IPS-20b (cell line): Measurements from ENCODE around the gene PLXNA3.

Experiments used
- H3K27ac ChIP-seq: one replicate; pipeline ENCODE4 v1.5.1; 2013; ENCODE audit warnings: low read length
- H3K27me3 ChIP-seq: 2 replicates; pipeline ENCODE4 v1.6.1; 2013; ENCODE audit warnings: mild to moderate bottlenecking, low read length, inconsistent platforms; ENCODE audit not compliant: insufficient read depth
- H3K36me3 ChIP-seq: 2 replicates; pipeline ENCODE4 v1.6.1; 2013; ENCODE audit warnings: low read depth, mild to moderate bottlenecking, inconsistent platforms, low read length, moderate library complexity; ENCODE audit not compliant: insufficient read depth
- H3K4me1 ChIP-seq: 2 replicates; pipeline ENCODE4 v1.6.1; 2013; ENCODE audit warnings: mild to moderate bottlenecking, control low read depth, inconsistent platforms, low read length, moderate library complexity; ENCODE audit not compliant: insufficient read depth
- H3K4me3 ChIP-seq: 2 replicates; pipeline ENCODE4 v1.5.1; 2013; ENCODE audit warnings: mild to moderate bottlenecking, low read length, inconsistent platforms
- H3K9ac ChIP-seq: 2 replicates; pipeline ENCODE4 v1.6.1; 2013; ENCODE audit warnings: low read depth, mild to moderate bottlenecking, inconsistent platforms, low read length, moderate library complexity
- H3K9me3 ChIP-seq: 2 replicates; pipeline ENCODE4 v1.6.1; 2013; ENCODE audit warnings: mild to moderate bottlenecking, low read depth, low read length, inconsistent platforms; ENCODE audit not compliant: insufficient read depth

PLXNA3 gene

DNA sequence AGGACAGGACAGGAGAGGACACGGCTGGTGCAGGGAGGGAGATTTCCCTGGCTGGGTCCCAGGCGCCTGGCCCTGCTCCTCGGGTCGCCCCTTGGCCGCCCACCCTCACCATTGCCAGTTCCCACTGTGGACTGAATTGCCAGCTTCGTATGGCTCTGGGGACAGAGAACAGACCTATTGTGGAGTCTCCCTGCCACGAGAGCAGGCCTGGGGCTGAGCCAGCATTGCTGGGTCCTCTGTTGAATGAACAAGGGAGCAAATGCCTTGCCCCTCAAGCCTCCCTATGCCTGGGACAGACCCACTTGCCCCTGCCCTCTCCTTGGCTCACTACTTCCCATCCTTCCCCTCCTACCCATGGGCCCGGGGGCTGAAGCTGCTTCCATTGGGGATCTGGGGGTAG is 4.3 kb downstream of the PLXNA3 start:
- Histone ChIP-seq H3K9ac (no peak overlapping the region), H3K4me3 (no peak overlapping the region), H3K4me1 (no peaks in the 10 kb centered on the region), H3K9me3 (no peaks in the 10 kb centered on the region), H3K27ac (no peak overlapping the region), H3K36me3 (0 out of 2 replicates have a peak, but pooled peaks cover 3% of the 10 kb centered on the region), H3K27me3 (no peaks in the 10 kb centered on the region)

- H3K36me3 ChIP-seq = 0 out of 2 replicates have a peak, but pooled peaks cover 3% of the 10 kb centered on the region
- no peak overlapping the region for H3K27ac ChIP-seq
- H3K9me3 ChIP-seq = no peaks in the 10 kb centered on the region
- no peaks in the 10 kb centered on the region for H3K4me1 ChIP-seq
- H3K4me3 ChIP-seq = no peak overlapping the region
- no peak overlapping the region for H3K9ac ChIP-seq
- H3K27me3 ChIP-seq = no peaks in the 10 kb centered on the region
Observed at GRCh38 chrX:154463611-154464220, 5.6 kb downstream of the PLXNA3 start.

- H3K9me3 ChIP-seq = no peaks in the 10 kb centered on the region
- H3K27ac ChIP-seq = no peak overlapping the region
- peaks cover 3% of the 10 kb centered on the region; the same call in 1 of the 2 replicates for H3K36me3 ChIP-seq
- no peaks in the 10 kb centered on the region for H3K27me3 ChIP-seq
- H3K4me1 ChIP-seq = no peaks in the 10 kb centered on the region
- H3K9ac ChIP-seq = no peak overlapping the region
- no peak overlapping the region for H3K4me3 ChIP-seq
Observed at GRCh38 chrX:154464806-154465365, 6.8 kb downstream of the PLXNA3 start.

DNA sequence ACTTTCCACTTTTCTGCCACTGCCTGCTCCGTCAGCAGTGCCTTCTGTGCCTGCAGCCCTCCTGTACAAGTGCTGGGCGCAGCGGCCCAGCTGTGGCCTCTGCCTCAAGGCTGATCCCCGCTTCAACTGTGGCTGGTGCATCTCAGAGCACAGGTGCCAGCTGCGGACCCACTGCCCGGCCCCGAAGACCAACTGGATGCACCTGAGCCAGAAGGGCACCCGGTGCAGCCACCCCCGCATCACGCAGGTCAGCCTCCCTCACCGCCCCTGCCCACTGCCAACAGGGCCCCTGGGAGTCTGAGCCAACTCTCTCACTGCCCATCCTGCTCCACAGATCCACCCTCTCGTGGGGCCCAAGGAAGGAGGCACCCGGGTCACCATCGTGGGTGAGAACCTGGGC is 7.5 kb downstream of the PLXNA3 start:
- Histone ChIP-seq H3K4me3 (no peak overlapping the region), H3K27ac (no peak overlapping the region), H3K4me1 (no peaks in the 10 kb centered on the region), H3K9me3 (no peaks in the 10 kb centered on the region), H3K9ac (no peak overlapping the region), H3K36me3 (peaks cover 3% of the 10 kb centered on the region; the same call in 1 of the 2 replicates), H3K27me3 (no peaks in the 10 kb centered on the region)

DNA sequence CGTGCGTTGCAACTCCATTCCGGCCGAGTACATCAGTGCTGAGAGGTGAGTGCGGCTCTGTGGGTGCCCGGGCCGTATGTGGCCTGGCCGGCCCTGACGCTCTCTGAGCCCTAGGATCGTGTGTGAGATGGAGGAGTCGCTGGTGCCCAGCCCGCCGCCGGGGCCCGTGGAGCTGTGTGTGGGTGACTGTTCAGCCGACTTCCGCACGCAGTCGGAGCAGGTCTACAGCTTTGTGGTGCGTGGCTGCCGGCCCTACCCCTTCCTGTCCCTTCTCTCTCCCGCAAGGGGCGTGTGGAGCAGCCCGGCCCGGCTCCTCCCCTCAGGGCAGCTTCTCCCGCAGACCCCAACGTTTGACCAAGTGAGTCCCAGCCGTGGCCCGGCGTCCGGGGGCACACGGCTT is 8.0 kb downstream of the PLXNA3 start:
- no peaks in the 10 kb centered on the region for H3K4me1 ChIP-seq
- H3K36me3 ChIP-seq = peaks cover 3% of the 10 kb centered on the region; the same call in 1 of the 2 replicates
- H3K9me3 ChIP-seq = no peaks in the 10 kb centered on the region
- no peak overlapping the region for H3K4me3 ChIP-seq
- no peak overlapping the region for H3K27ac ChIP-seq
- no peak overlapping the region for H3K9ac ChIP-seq
- no peaks in the 10 kb centered on the region for H3K27me3 ChIP-seq

DNA sequence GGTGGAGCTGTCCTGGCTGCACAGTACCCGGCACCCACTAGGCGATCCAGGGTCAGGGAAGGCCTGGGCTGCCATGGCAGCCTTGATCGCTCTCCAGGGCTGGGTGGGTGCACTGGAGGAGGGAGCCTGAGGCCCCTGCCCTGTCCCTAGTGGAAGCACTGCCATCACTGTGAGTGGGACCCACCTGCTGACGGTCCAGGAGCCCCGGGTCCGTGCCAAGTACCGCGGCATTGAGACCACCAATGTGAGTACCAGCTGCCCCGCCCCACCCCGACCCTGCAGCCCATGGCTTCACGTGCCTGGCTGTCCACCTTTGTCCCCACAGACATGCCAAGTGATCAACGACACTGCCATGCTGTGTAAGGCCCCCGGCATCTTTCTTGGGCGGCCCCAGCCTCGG is 8.8 kb downstream of the PLXNA3 start:
- H3K4me3 ChIP-seq = no peak overlapping the region
- no peak overlapping the region for H3K27ac ChIP-seq
- no peaks in the 10 kb centered on the region for H3K27me3 ChIP-seq
- H3K9me3 ChIP-seq = no peaks in the 10 kb centered on the region
- H3K4me1 ChIP-seq = no peaks in the 10 kb centered on the region
- peaks cover 3% of the 10 kb centered on the region for H3K36me3 ChIP-seq
- no peak overlapping the region for H3K9ac ChIP-seq

DNA sequence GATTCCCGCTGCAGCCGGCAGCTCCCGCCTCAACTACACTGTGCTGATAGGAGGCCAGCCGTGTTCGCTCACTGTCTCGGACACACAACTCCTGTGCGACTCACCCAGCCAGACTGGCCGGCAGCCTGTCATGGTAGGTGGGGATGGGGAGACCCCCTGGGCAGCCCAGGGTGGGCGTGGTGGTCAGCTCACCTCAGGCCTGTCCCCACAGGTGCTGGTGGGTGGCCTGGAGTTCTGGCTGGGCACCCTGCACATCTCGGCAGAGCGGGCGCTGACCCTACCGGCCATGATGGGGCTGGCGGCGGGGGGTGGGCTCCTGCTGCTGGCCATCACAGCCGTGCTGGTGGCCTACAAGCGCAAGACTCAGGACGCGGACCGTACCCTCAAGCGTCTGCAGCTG is 9.5 kb downstream of the PLXNA3 start:
- Histone ChIP-seq H3K4me1 (no peaks in the 10 kb centered on the region), H3K27ac (no peak overlapping the region), H3K9ac (no peak overlapping the region), H3K4me3 (no peak overlapping the region), H3K36me3 (peaks cover 3% of the 10 kb centered on the region), H3K9me3 (no peaks in the 10 kb centered on the region), H3K27me3 (no peaks in the 10 kb centered on the region)

- H3K9ac ChIP-seq = no peak overlapping the region
- peaks cover 3% of the 10 kb centered on the region for H3K36me3 ChIP-seq
- no peak overlapping the region for H3K27ac ChIP-seq
Observed at GRCh38 chrX:154468217-154468616, 10.1 kb downstream of the PLXNA3 start.

GRCh38 chrX:154469114-154469513 is 11.0 kb downstream of the PLXNA3 start:
- Histone ChIP-seq H3K9ac (no peak overlapping the region), H3K27me3 (no peaks in the 10 kb centered on the region), H3K4me3 (no peak overlapping the region), H3K9me3 (no peaks in the 10 kb centered on the region), H3K36me3 (peaks cover 3% of the 10 kb centered on the region), H3K27ac (no peak overlapping the region), H3K4me1 (no peaks in the 10 kb centered on the region)

More at GRCh38 chrX:154468217-154468616, 10.1 kb downstream of the PLXNA3 start:
- no peaks in the 10 kb centered on the region for H3K4me1 ChIP-seq
- H3K4me3 ChIP-seq = no peak overlapping the region
- no peaks in the 10 kb centered on the region for H3K27me3 ChIP-seq
- H3K9me3 ChIP-seq = no peaks in the 10 kb centered on the region

DNA sequence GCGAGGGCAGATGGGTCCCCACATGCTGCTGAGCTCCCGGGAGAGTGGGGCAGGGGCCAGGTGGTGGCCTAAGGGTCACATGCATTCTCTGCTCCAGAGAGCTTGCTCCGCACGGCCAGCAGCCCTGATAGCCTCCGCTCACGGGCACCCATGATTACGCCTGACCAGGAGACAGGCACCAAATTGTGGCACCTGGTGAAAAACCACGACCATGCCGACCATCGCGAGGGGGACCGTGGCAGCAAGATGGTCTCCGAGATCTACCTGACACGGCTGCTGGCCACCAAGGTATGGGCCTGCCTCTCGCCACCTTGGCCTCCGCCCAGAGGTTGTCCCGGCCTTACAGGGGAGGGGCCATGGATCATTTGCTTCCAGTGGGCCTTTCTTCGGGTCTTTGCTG is 11.8 kb downstream of the PLXNA3 start:
- no peak overlapping the region for H3K9ac ChIP-seq
- H3K9me3 ChIP-seq = no peaks in the 10 kb centered on the region
- no peaks in the 10 kb centered on the region for H3K27me3 ChIP-seq
- no peak overlapping the region for H3K4me3 ChIP-seq
- no peaks in the 10 kb centered on the region; the same call in none of the 2 replicates for H3K36me3 ChIP-seq
- no peaks in the 10 kb centered on the region for H3K4me1 ChIP-seq
- H3K27ac ChIP-seq = no peak overlapping the region

DNA sequence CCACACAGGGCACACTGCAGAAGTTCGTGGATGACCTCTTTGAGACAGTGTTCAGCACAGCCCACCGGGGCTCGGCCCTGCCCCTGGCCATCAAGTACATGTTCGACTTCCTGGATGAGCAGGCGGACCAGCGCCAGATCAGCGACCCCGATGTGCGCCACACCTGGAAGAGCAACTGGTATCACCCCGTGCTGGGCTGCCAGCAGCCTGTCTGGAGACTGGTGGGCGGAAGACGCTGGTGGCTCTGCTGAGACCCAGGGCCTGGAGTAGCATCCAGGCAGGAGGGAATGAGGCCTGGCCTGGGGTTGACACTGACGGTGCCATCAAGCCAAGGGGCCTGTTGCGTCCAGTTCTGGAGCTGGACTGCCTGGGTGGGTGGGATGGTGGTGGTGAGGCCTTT is 12.4 kb downstream of the PLXNA3 start:
- no peaks in the 10 kb centered on the region; the same call in none of the 2 replicates for H3K36me3 ChIP-seq
- no peaks in the 10 kb centered on the region for H3K27me3 ChIP-seq
- no peaks in the 10 kb centered on the region for H3K4me1 ChIP-seq
- no peak overlapping the region for H3K4me3 ChIP-seq
- no peaks in the 10 kb centered on the region for H3K9me3 ChIP-seq
- H3K9ac ChIP-seq = no peak overlapping the region
- no peak overlapping the region for H3K27ac ChIP-seq

GRCh38 chrX:154470914-154471568 is 13.0 kb downstream of the PLXNA3 start:
- no peak overlapping the region for H3K27ac ChIP-seq
- H3K27me3 ChIP-seq = no peaks in the 10 kb centered on the region
- no peak overlapping the region for H3K9ac ChIP-seq
- H3K4me3 ChIP-seq = no peak overlapping the region
- H3K4me1 ChIP-seq = no peaks in the 10 kb centered on the region
- H3K9me3 ChIP-seq = no peaks in the 10 kb centered on the region
- H3K36me3 ChIP-seq = no peaks in the 10 kb centered on the region; the same call in none of the 2 replicates
